Activated B cell treated with CpG ODN at 0.5 μM for 24 hours (primary cell): ENCODE results near the gene CC2D1A. TPM values are rescaled to one million over a fixed set of nuclear protein-coding genes. Genes with fewer than 3 reads are reported as not detected.

Experiments
- ATAC-seq: fragments of 200-7000 bp; cut with Tn5 transposase; one replicate; pipeline ENCODE4 v1.10.0; 2021; ENCODE audit warnings: low read depth, mild to moderate bottlenecking, moderate library complexity
- CTCF ChIA-PET: fragments of 350-600 bp; sonication (Branson Sonifier 250); formaldehyde crosslinking; loops from one replicate; lab custom pipeline; 2021; ENCODE audit warnings: antibody characterized with exemption; lab: Charles Lee
- POLR2A ChIA-PET: fragments of 350-600 bp; sonication (Branson Sonifier 250); formaldehyde crosslinking; loops from one replicate; lab custom pipeline; 2021; ENCODE audit warnings: antibody characterized with exemption; lab: Charles Lee
- DNase-seq: peaks from one replicate; pipeline ENCODE4 v3.0.0; 2022
- H3K27ac Mint-ChIP-seq: one replicate; pipeline ENCODE4 v1.8.0; 2020; ENCODE audit warnings: mixed read lengths
- H3K27me3 Mint-ChIP-seq: one replicate; pipeline ENCODE4 v1.8.0; 2021; ENCODE audit warnings: mixed read lengths
- H3K36me3 Mint-ChIP-seq: one replicate; pipeline ENCODE4 v1.8.0; 2021; ENCODE audit warnings: low read depth, mixed read lengths
- H3K4me1 Mint-ChIP-seq: one replicate; pipeline ENCODE4 v1.8.0; 2021; ENCODE audit warnings: mixed read lengths
- H3K4me3 Mint-ChIP-seq: one replicate; pipeline ENCODE4 v1.8.0; 2020; ENCODE audit warnings: mild to moderate bottlenecking, mixed read lengths
- H3K9me3 Mint-ChIP-seq: one replicate; pipeline ENCODE4 v1.8.0; 2020; ENCODE audit warnings: mixed read lengths
- intact Hi-C: fragments of 100-400 bp; cut with micrococcal nuclease; formaldehyde crosslinking; loops from one replicate; pipeline ENCODE4 v1.15.1; 2024
- total RNA-seq: library from RNA; stranded (reverse); gene quantifications from 2 replicates; pipeline ENCODE4 v1.2.3, GENCODE V29; 2022
- TF ChIP-seq, protein P1 (sequence below): fragments of 200-600 bp; IDR thresholded peaks from one replicate; pipeline ENCODE4 v1.8.0; 2022; ENCODE audit warnings: antibody characterized with exemption, mild to moderate bottlenecking

Gene CC2D1A
- total RNA-seq, 1 donor from 2014 or later, result 35.6 TPM

DNA sequence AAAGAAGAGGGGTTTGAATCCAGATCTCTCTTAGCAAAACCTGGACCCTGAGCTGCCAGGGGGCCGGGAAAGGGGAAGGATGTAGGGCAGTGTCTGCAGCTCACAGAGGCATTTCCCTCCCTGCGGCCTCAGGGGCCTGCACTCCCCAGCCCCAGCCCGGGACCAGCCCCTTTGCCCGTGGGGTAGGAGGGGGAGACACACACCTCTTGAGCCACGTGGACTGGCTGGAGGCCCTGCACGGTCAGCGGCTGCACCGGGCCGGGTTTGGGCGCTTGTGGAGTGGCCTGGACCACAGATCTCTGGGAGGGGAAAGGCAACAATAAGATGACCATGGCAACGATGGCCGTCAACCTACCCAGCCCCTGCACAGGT, 73.2 kb downstream of the CC2D1A start:
- Mint-ChIP-seq H3K4me3 (peak overlapping the region; percentile 57), H3K9me3 (no peaks in the 10 kb centered on the region), H3K27me3 (no peaks in the 10 kb centered on the region), H3K4me1 (peaks cover 46% of the 10 kb centered on the region), H3K27ac (no peak overlapping the region), H3K36me3 (peaks cover 18% of the 10 kb centered on the region)
- no peak for ATAC-seq
- intact Hi-C loops, result no loop called here
- TF ChIP-seq, protein P1, sequence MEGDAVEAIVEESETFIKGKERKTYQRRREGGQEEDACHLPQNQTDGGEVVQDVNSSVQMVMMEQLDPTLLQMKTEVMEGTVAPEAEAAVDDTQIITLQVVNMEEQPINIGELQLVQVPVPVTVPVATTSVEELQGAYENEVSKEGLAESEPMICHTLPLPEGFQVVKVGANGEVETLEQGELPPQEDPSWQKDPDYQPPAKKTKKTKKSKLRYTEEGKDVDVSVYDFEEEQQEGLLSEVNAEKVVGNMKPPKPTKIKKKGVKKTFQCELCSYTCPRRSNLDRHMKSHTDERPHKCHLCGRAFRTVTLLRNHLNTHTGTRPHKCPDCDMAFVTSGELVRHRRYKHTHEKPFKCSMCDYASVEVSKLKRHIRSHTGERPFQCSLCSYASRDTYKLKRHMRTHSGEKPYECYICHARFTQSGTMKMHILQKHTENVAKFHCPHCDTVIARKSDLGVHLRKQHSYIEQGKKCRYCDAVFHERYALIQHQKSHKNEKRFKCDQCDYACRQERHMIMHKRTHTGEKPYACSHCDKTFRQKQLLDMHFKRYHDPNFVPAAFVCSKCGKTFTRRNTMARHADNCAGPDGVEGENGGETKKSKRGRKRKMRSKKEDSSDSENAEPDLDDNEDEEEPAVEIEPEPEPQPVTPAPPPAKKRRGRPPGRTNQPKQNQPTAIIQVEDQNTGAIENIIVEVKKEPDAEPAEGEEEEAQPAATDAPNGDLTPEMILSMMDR, result no peak
- no peak for DNase-seq
- ChIA-PET CTCF (interaction anchor here (1.4 kb wide), 1 partner anchor 17 kb away, joined by 3 read pairs; no protein-coding TSS in a partner anchor), POLR2A (interaction anchor here (2.0 to 4.7 kb wide), 4 partner anchors 24 to 53 kb away, joined by 7 to 29 read pairs (median 16); partner anchors contain the start of genes DCAF15, IL27RA and RFX1)

DNA sequence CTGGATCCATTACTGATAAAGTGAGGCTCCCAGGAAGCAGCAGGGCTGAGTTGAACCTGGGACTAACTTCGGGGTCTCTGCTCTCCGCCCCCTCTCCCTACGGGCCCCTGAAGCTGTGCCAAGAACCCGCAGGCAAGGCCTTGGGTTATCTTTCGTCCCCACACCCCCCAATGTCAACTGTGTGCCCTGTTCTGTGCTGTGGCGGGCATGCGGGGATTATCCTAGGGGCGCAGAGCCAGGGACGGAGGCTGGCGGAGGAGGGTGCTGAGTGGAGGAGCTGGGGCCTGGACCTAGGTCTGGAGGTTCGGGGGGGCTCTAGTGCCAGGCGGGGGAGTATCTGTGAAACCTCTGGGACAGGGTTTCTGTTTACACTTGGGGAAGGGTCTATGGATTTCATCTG, 73.7 kb downstream of the CC2D1A start:
- POLR2A ChIA-PET, result interaction anchor here (2.0 to 4.7 kb wide), 3 partner anchors 24 to 52 kb away, joined by 10 to 29 read pairs (median 22); partner anchors contain the start of genes DCAF15 and IL27RA
- Mint-ChIP-seq H3K27me3 (no peaks in the 10 kb centered on the region), H3K9me3 (no peaks in the 10 kb centered on the region), H3K4me3 (no peak overlapping the region), H3K27ac (no peak overlapping the region), H3K4me1 (peaks cover 50% of the 10 kb centered on the region), H3K36me3 (peaks cover 14% of the 10 kb centered on the region)
- intact Hi-C loops, result no loop called here
- DNase-seq (no peak), ATAC-seq (no peak)
- TF ChIP-seq, protein P1, result no peak
- CTCF ChIA-PET, result interaction anchor here (1.4 kb wide), 1 partner anchor 18 kb away, joined by 3 read pairs; no protein-coding TSS in a partner anchor

DNA sequence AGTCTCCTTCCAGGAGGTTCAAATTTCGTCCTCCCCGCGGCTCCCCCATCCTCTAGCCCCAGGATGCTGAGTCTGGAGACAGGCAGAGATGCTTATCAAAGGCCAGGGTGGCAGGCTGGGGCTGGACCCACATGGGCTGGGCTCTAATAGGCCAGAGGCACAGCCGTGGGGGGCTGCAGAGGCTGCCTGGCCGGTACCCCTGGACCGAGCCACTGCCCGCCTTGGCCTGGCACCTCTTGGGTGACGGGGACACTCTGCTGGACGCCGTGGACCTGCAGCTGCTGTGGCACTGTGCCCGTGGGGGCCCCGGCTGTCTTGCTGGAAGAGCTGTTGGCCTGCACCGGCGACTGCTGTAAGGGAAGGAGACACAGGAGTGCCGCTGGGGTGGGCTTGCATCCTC, 74.3 kb downstream of the CC2D1A start:
- ATAC-seq, result no peak
- Mint-ChIP-seq H3K36me3 (peaks cover 14% of the 10 kb centered on the region), H3K27ac (no peak overlapping the region), H3K27me3 (no peaks in the 10 kb centered on the region), H3K9me3 (no peaks in the 10 kb centered on the region), H3K4me3 (no peak overlapping the region), H3K4me1 (peaks cover 57% of the 10 kb centered on the region)
- no peak for DNase-seq
- POLR2A ChIA-PET, result interaction anchor here (1.9 to 4.7 kb wide), 2 partner anchors 23 to 51 kb away, joined by 7 to 29 read pairs; partner anchors contain the start of gene IL27RA
- CTCF ChIA-PET, result no interaction called here
- intact Hi-C loops, result no loop called here
- TF ChIP-seq, protein P1, result no peak

Other genes starting within 250 kb of the CC2D1A start
- 32.5 and 37.5 TPM in 2 replicates for gene MRI1, start 141.7 kb upstream of the CC2D1A start, total RNA-seq
- gene C19orf53, start 131.7 kb upstream of the CC2D1A start, total RNA-seq, result 74.9 and 76.1 TPM in 2 replicates
- 8.5 and 11.2 TPM in 2 replicates for gene ZSWIM4, start 110.8 kb upstream of the CC2D1A start, total RNA-seq
- not detected in 2 replicates for gene NANOS3, start 29.1 kb upstream of the CC2D1A start, total RNA-seq
- 1.2 and 2.0 TPM in 2 replicates for gene BRME1, start 84 bp upstream of the CC2D1A start, total RNA-seq
- gene PODNL1, start 32.2 kb downstream of the CC2D1A start, total RNA-seq, result 0.44 TPM in 1 of 2 replicates, not detected in the other
- gene DCAF15, start 46.3 kb downstream of the CC2D1A start, total RNA-seq, result 71.4 and 83.4 TPM in 2 replicates
- gene RFX1, start 100.1 kb downstream of the CC2D1A start, total RNA-seq, result 19.0 and 19.9 TPM in 2 replicates
- gene RLN3, start 121.9 kb downstream of the CC2D1A start, total RNA-seq, result not detected in 2 replicates
- gene IL27RA, start 125.6 kb downstream of the CC2D1A start, total RNA-seq, result 34.5 and 34.6 TPM in 2 replicates
- not detected in 2 replicates for gene PALM3, start 155.9 kb downstream of the CC2D1A start, total RNA-seq
- 0.15 and 0.18 TPM in 2 replicates for gene MISP3, start 166.6 kb downstream of the CC2D1A start, total RNA-seq
- not detected in 2 replicates for gene C19orf67, start 179.6 kb downstream of the CC2D1A start, total RNA-seq
- 32.7 and 36.0 TPM in 2 replicates for gene SAMD1, start 184.6 kb downstream of the CC2D1A start, total RNA-seq
- gene PRKACA, start 211.6 kb downstream of the CC2D1A start, total RNA-seq, result 41.6 and 43.7 TPM in 2 replicates
- 3.4 and 3.7 TPM in 2 replicates for gene ASF1B, start 230.4 kb downstream of the CC2D1A start, total RNA-seq